ENCODE measurements around the gene ABHD2. TPM values are rescaled to one million over a fixed set of nuclear protein-coding genes. Genes with fewer than 3 reads are reported as not detected.

ABHD2 gene
- total RNA-seq, 1 donor from 2014 or later, result 50.5 TPM

DNA sequence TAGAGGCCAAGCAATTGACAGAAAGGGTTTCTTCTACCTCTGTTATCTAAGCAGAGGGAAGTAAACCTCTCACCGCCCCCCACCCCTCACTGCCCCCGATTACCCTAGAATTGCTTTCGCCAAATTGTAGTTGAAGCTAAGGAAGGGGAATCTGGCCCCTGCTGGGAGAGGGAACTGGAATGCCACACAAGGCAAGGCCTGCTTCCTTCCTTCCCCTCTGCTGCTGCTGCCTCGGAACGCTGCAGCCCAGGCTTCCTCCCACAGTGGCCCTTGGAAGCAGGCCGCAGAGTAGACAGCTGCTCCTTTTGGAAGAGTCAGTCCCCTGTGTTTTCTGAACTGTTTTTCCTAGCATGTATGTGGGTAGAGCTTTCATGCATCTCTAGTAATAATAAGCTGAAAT, 111.5 kb downstream of the ABHD2 start:
- Mint-ChIP-seq H3K4me3 (ENCODE audit: unreplicated experiment) (no peak overlapping the region), H3K4me1 (ENCODE audit: low read depth) (peaks cover 24% of the 10 kb centered on the region), H3K9me3 (ENCODE audit: low read depth) (no peaks in the 10 kb centered on the region), H3K27me3 (ENCODE audit: low read depth) (no peaks in the 10 kb centered on the region), H3K27ac (ENCODE audit: unreplicated experiment) (no peak overlapping the region), H3K36me3 (ENCODE audit: low read depth) (peaks cover 4% of the 10 kb centered on the region)
- DNase-seq (ENCODE audit: low spot score), result peak; percentile 30
- no peak for TF ChIP-seq CTCF (IDR thresholded peaks at IDR 0.05)

GRCh38 chr15:89200182-89200581, 111.9 kb downstream of the ABHD2 start:
- Mint-ChIP-seq H3K4me3 (ENCODE audit: unreplicated experiment) (no peak overlapping the region), H3K36me3 (ENCODE audit: low read depth) (peaks cover 4% of the 10 kb centered on the region), H3K9me3 (ENCODE audit: low read depth) (no peaks in the 10 kb centered on the region), H3K27me3 (ENCODE audit: low read depth) (no peaks in the 10 kb centered on the region), H3K4me1 (ENCODE audit: low read depth) (peaks cover 24% of the 10 kb centered on the region), H3K27ac (ENCODE audit: unreplicated experiment) (no peak overlapping the region)
- TF ChIP-seq CTCF (IDR thresholded peaks at IDR 0.05), result no peak
- DNase-seq (ENCODE audit: low spot score), result peak; percentile 68

GRCh38 chr15:89201465-89202005, 113.3 kb downstream of the ABHD2 start:
- no peak for TF ChIP-seq CTCF (IDR thresholded peaks at IDR 0.05)
- no peaks in the 10 kb centered on the region for H3K9me3 Mint-ChIP-seq (ENCODE audit: low read depth)
- no peaks in the 10 kb centered on the region for H3K27me3 Mint-ChIP-seq (ENCODE audit: low read depth)
- DNase-seq (ENCODE audit: low spot score), result peak; percentile 77
- H3K4me1 Mint-ChIP-seq (ENCODE audit: low read depth), result peaks cover 12% of the 10 kb centered on the region
- H3K36me3 Mint-ChIP-seq (ENCODE audit: low read depth), result peaks cover 2% of the 10 kb centered on the region
- H3K4me3 Mint-ChIP-seq (ENCODE audit: unreplicated experiment), result no peak overlapping the region
- H3K27ac Mint-ChIP-seq (ENCODE audit: unreplicated experiment), result no peak overlapping the region

GRCh38 chr15:89203705-89204273, 115.5 kb downstream of the ABHD2 start:
- DNase-seq (ENCODE audit: low spot score), result peak; percentile 13
- no peaks in the 10 kb centered on the region for H3K9me3 Mint-ChIP-seq (ENCODE audit: low read depth)
- peaks cover 6% of the 10 kb centered on the region for H3K4me1 Mint-ChIP-seq (ENCODE audit: low read depth)
- H3K36me3 Mint-ChIP-seq (ENCODE audit: low read depth), result no peaks in the 10 kb centered on the region
- H3K27me3 Mint-ChIP-seq (ENCODE audit: low read depth), result no peaks in the 10 kb centered on the region
- H3K4me3 Mint-ChIP-seq (ENCODE audit: unreplicated experiment), result no peak overlapping the region
- H3K27ac Mint-ChIP-seq (ENCODE audit: unreplicated experiment), result no peak overlapping the region
- TF ChIP-seq CTCF (IDR thresholded peaks at IDR 0.05), result no peak

DNA sequence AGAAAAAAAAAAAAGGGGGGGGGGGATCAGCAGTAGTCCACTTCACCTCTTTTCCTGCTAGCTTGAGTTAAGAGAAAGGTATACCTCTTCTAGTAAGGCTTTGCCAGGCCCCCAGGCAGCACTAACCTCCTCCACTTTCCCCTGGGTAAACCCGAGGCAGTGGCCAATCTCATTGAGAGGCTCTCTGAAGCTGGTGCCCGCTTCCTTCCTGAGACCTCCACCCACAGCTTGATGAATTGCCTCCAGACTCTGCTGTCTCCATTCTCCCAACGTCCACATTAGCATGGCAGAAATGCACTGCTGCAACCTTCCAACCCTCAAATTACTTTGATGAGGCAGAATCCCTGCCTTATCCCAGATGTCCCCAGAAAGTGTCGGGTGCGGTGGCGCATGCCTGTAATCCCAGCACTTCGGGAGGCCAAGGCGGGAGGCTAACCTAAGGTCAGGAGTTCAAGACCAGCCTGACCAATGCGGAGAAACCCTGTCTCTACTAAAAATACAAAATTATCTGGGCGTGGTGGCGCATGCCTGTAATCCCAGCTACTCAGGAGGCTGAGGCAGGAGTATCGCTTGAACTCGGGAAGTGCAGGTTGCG, 117.8 kb downstream of the ABHD2 start:
- Mint-ChIP-seq H3K4me1 (ENCODE audit: low read depth) (peaks cover 6% of the 10 kb centered on the region), H3K27me3 (ENCODE audit: low read depth) (no peaks in the 10 kb centered on the region), H3K9me3 (ENCODE audit: low read depth) (no peaks in the 10 kb centered on the region)

More for the DNA sequence above, 117.8 kb downstream of the ABHD2 start:
- DNase-seq (ENCODE audit: low spot score), result peak; percentile 58
- Mint-ChIP-seq H3K4me3 (ENCODE audit: unreplicated experiment) (no peak overlapping the region), H3K36me3 (ENCODE audit: low read depth) (no peaks in the 10 kb centered on the region), H3K27ac (ENCODE audit: unreplicated experiment) (no peak overlapping the region)
- TF ChIP-seq CTCF (IDR thresholded peaks at IDR 0.05), result no peak

Data from chondrocyte (in vitro differentiated cells).